GM10266 (cell line): Measurements from ENCODE around the gene SELENOM.
"Not testable (repeated sequence)": the region's sequence is repeated elsewhere in the genome, so short reads cannot be mapped to it uniquely, and the experiment has no call there.

Experiments used
- DNase-seq: peaks from one replicate; pipeline ENCODE4 v3.0.0; 2012; ENCODE audit errors: extremely low spot score
- TF ChIP-seq, protein P1 (sequence below): IDR thresholded peaks from 2 replicates; pipeline ENCODE4 v1.5.1; 2012; ENCODE audit warnings: mild to moderate bottlenecking, low read depth; ENCODE audit not compliant: control insufficient read depth, insufficient read depth; ENCODE audit errors: missing control alignments

The SELENOM gene

DNA sequence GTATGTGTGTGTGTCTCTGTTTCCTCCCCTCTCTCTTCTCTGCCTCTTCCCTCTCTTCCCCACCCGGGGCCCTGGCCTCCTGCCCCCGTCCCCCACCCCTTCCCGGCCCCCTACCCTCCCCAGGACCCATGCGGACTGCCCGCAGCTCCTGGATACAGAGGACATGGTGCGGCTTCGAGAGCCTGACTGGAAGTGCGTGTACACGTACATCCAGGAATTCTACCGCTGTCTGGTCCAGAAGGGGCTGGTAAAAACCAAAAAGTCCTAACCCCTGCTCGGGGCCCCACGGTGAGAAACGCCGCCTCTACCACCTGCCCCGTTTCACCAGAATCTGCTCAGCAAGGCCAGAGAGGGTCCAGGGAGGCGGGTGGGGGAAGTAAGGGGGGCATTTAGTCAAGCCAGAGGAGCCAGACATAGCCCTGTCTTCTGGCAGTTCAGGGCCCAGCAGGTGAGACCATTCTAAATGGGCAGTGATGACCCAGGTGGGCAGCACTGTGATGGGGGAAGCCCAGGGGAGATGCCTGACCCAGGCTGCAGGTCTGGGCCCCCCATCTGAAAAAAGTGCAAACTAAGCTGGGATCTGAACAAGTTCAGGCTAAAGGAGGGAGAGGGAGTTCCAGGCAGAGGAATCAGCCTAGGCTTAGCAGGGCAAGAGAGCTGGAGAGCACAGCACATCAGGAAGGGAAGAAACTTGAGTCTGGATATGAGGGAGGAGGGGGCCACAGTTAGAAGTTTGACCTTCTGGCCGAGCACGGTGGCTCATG lies 6.4 kb downstream of the SELENOM start:
- TF ChIP-seq, protein P1, sequence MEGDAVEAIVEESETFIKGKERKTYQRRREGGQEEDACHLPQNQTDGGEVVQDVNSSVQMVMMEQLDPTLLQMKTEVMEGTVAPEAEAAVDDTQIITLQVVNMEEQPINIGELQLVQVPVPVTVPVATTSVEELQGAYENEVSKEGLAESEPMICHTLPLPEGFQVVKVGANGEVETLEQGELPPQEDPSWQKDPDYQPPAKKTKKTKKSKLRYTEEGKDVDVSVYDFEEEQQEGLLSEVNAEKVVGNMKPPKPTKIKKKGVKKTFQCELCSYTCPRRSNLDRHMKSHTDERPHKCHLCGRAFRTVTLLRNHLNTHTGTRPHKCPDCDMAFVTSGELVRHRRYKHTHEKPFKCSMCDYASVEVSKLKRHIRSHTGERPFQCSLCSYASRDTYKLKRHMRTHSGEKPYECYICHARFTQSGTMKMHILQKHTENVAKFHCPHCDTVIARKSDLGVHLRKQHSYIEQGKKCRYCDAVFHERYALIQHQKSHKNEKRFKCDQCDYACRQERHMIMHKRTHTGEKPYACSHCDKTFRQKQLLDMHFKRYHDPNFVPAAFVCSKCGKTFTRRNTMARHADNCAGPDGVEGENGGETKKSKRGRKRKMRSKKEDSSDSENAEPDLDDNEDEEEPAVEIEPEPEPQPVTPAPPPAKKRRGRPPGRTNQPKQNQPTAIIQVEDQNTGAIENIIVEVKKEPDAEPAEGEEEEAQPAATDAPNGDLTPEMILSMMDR: no peak
- DNase-seq: no peak

DNA sequence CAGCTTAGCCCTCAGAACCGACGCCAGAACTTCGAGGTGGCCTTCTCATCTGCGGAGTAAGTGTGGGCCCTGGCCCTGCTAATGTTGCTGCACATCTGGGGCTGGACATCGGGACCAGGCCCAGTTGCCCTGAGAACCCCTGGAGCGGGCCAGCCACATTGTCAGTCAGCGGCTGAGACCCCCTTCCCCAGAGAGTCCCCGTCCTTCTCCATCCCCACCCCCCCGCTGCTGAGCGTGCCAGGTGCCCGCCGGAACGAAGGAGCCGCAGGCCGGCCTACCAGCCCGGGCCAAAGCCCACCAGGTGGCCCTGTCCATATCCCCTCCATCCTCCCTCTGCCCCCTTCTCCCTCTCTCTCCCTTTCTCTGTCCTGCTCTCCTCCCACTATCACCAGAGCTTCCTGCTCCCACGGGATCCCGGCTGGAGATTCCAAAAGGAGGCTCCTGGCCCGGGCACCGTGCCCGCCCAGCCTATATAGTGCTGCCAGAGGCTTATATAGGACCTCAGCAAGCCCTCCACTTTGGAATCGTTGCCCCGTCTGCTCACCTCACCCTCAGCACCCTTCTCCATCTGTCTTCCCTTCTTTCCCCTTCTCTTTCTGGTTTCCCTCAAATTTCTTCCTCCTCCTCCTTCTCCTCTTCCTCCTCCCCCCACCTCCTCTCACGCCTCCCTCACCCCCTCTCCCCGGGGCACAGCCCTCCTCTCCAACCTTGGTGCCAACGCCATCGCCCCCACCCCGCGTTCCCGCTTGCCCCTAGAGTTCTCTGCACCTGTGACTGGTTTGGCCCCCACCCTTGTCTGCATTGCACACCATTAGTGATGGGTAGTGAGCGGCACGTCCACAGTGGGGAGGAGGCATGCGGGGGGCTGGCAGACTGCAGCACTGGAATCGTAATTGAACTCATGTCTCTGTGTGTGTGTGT lies 7.3 kb downstream of the SELENOM start:
- DNase-seq: no peak
- TF ChIP-seq, protein P1: no peak

DNA sequence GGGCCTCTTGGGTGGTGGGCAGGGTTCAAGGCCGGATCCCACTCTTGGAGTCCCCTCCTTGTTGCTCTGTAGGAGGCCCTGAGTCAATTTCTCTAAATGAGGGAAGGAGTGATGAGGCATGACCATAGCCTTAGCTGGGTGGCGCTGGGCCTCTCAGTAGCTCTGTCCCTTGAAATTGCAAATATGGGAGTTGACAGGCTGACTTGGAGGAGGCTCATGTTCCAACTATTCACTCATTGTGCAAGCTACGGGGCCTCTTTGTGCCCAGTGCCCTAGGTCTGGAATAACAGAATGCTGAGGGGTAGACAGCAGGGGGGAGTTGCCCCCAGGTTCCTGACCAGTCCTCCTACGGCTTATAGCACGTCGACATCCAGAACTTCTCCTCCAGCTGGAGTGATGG lies 8.0 kb downstream of the SELENOM start:
- TF ChIP-seq, protein P1: no peak
- DNase-seq: no peak

DNA sequence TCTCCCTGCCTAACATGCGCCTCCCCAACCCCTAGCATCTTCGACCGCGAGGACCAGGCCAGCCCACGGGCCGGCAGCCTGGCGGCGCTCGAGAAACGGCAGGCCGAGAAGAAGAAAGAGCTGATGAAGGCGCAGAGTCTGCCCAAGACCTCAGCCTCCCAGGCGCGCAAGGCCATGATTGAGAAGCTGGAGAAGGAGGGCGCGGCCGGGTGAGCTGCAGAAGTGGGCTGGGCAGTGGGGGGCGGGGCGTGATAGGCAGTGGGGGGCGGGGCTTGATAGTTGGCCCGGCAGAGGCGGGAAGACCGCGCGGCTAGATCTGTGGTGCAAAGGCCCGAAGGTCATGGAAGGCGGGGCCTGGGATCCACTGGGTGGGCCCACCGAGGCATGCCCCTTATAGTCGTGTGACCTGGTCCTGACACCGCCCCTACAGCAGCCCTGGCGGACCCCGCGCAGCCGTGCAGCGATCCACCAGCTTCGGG lies 8.7 kb downstream of the SELENOM start:
- TF ChIP-seq, protein P1: no peak
- no peak for DNase-seq

DNA sequence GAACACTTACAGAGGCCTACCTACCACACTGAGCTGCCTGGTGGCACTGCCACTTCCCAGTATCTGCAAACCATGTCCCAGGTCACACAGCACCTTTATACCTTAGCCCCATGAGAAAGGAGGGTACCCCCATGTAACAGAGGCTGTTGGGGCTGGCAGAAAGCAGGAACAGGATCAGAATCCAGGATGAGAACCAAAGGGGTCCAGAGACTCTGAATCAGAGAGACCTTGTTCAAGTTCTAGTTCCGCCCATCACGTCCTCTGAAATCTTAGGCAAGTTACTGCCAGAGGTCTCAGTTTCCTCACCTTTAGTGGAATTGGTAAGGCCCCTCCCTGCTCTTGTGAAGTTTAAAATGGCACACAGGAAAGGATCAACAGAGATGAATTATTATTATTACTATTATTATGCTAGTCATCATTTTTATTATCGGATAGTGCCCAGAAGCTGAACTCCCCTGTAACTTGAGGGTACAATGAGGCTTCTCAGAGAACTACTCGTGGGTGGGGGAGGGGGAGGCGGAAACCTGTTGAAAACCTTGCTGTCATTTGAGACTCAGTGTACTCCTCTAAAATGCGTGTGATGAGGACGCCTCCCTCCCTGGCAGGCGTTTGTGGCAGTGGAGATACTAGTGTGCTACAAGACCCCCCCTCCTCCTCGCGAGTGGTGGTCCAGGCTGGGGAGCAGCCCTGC lies 9.3 kb downstream of the SELENOM start:
- DNase-seq: no peak
- TF ChIP-seq, protein P1: no peak

DNA sequence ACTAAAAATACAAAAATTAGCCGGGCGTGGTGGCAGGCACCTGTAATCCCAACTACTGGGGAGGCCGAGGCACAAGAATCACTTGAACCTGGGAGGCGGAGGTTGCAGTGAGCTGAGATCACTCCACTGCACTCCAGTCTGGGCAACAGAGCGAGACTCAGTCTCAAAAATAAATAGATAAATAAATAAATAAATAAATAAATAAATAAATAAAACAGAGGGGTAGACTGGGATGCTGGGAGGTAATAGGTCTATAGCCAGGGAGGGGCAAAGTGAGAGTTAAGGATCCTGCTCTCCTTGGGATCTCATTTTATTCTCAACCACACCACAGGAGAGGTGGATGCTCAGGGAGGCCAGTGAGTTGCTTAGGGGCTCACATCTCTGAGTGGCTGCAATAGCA lies 9.8 kb downstream of the SELENOM start:
- DNase-seq: not testable (repeated sequence)

DNA sequence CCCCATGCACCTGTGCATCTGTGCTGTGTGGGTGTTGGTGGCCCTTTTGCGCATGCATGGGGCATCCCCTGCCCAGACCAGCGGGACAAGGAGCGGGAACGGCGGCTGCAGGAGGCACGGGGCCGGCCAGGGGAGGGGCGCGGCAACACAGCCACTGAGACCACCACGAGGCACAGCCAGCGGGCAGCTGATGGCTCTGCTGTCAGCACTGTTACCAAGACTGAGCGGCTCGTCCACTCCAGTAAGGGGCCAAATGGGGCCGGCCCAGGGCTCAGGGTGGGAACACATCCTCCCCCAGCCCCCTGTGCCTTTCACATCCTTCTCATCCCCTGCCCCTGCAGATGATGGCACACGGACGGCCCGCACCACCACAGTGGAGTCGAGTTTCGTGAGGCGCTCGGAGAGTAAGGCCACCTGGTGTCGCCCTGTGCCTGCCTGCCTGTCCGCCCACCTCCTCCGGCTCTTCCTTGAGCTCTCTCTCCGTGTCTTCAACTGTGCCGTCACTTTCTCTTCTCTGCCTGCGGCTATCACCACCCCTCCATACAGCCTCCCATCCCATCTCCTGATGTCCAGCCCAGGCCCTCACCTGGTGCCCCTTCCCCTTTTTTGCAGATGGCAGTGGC lies 10.6 kb downstream of the SELENOM start:
- TF ChIP-seq, protein P1: no peak
- DNase-seq: no peak
